SK-N-SH (cell line): ENCODE measurements around the gene RSU1. TPM values are rescaled to one million over a fixed set of nuclear protein-coding genes. Genes with fewer than 3 reads are reported as not detected.

Experiments used
- CTCF ChIA-PET: fragments of 300-600, 350-600 bp; formaldehyde crosslinking; extraction: SDS; loops from one replicate; lab custom pipeline; 2021; lab: Yijun Ruan, JAX
- POLR2A ChIA-PET: fragments of 350-600 bp; sonication (Branson Sonifier 250); formaldehyde crosslinking; extraction: SDS; loops from one replicate; lab custom pipeline; 2020; ENCODE audit warnings: antibody characterized with exemption, inconsistent platforms; lab: Yijun Ruan, JAX
- DNase-seq: peaks from one replicate; pipeline ENCODE4 v3.0.0; 2012
- H2AFZ ChIP-seq: fragments of 200-600 bp; sonication (generic); 2 replicates; pipeline ENCODE4 v1.8.1; 2016; ENCODE audit warnings: antibody characterized with exemption, mild to moderate bottlenecking, low read depth
- H3F3A ChIP-seq: fragments of 200-600 bp; sonication (generic); replicated peaks from 2 replicates; pipeline ENCODE3; 2016; ENCODE audit warnings: antibody characterized with exemption, mild to moderate bottlenecking; ENCODE audit not compliant: insufficient read depth
- H3K27ac ChIP-seq, 2 experiments: fragments of 200-500 bp in 1 of 2; fragments of 200-600 bp in 1 of 2; sonication (Bioruptor generic) in 1 of 2; sonication (generic), shearing (Covaris generic) in 1 of 2; 2 replicates each; pipeline versions ENCODE4 v1.5.1 to v1.6.1; 2014 to 2016; ENCODE audit warnings: low read depth in 2 of 2, inconsistent platforms in 1 of 2, low read length in 1 of 2, mild to moderate bottlenecking in 1 of 2, mixed read lengths in 1 of 2
- H3K27me3 ChIP-seq: fragments of 200-600 bp; sonication (generic), shearing (Covaris generic); 2 replicates; pipeline ENCODE4 v1.6.1; 2016; ENCODE audit warnings: mixed run types; ENCODE audit not compliant: insufficient read depth
- H3K36me3 ChIP-seq, 2 experiments: fragments of 200-500 bp in 1 of 2; fragments of 200-600 bp in 1 of 2; sonication (Bioruptor generic) in 1 of 2; sonication (generic) in 1 of 2; replicated peaks in 1 of 2; 2 replicates each; pipeline versions ENCODE3 to v1.5.1; 2014 to 2016; ENCODE audit warnings: low read length in 1 of 2, mild to moderate bottlenecking in 1 of 2; ENCODE audit not compliant: insufficient read depth in 2 of 2, control insufficient read depth in 1 of 2
- H3K4me1 ChIP-seq, 2 experiments: fragments of 200-500 bp in 1 of 2; fragments of 200-600 bp in 1 of 2; sonication (Bioruptor generic) in 1 of 2; sonication (generic), shearing (Covaris generic) in 1 of 2; 2 replicates each; pipeline versions ENCODE4 v1.5.1 to v1.6.1; 2014 to 2016; ENCODE audit warnings: low read depth in 1 of 2, low read length in 1 of 2, mixed run types in 1 of 2; ENCODE audit not compliant: insufficient read depth in 2 of 2, control insufficient read depth in 1 of 2
- H3K4me2 ChIP-seq: fragments of 200-600 bp; sonication (generic), shearing (Covaris generic); 2 replicates; pipeline ENCODE4 v1.6.1; 2017; ENCODE audit warnings: mixed run types
- H3K4me3 ChIP-seq, 2 experiments: fragments of 200-500 bp in 1 of 2; fragments of 200-600 bp in 1 of 2; sonication (Bioruptor generic) in 1 of 2; sonication (generic), shearing (Covaris generic) in 1 of 2; 2 replicates each; pipeline versions ENCODE4 v1.5.1 to v1.8.1; 2014 to 2016; ENCODE audit warnings: low read depth in 2 of 2, inconsistent platforms in 1 of 2, low read length in 1 of 2, mild to moderate bottlenecking in 1 of 2, mixed read lengths in 1 of 2, moderate library complexity in 1 of 2
- H3K79me2 ChIP-seq: fragments of 200-600 bp; sonication (generic); 2 replicates; pipeline ENCODE4 v1.8.1; 2017; ENCODE audit warnings: mild to moderate bottlenecking; ENCODE audit not compliant: insufficient read depth
- H3K9ac ChIP-seq: fragments of 200-600 bp; sonication (generic); 2 replicates; pipeline ENCODE4 v1.6.1; 2017; ENCODE audit warnings: mixed run types
- H3K9me2 ChIP-seq: fragments of 200-600 bp; sonication (generic); 2 replicates; pipeline ENCODE4 v1.6.1; 2017; ENCODE audit warnings: mixed run types
- H3K9me3 ChIP-seq: fragments of 200-600 bp; sonication (generic); 2 replicates; pipeline ENCODE4 v1.6.1; 2017; ENCODE audit warnings: mixed run types, mild to moderate bottlenecking, moderate library complexity
- H4K20me1 ChIP-seq: fragments of 200-600 bp; sonication (generic); 2 replicates; pipeline ENCODE4 v1.6.1; 2017; ENCODE audit warnings: mild to moderate bottlenecking, mixed run types; ENCODE audit not compliant: insufficient read depth
- CTCF ChIP-seq: fragments of 200-600 bp; sonication (generic); IDR thresholded peaks from 2 replicates; pipeline ENCODE4 v1.6.1; 2017; ENCODE audit warnings: antibody characterized with exemption, mild to moderate bottlenecking, moderate library complexity
- EP300 ChIP-seq, 2 experiments: IDR thresholded peaks; 2 replicates each; pipeline versions ENCODE4 v1.4.0 to v1.6.1; 2012; ENCODE audit warnings: borderline replicate concordance in 1 of 2, low read depth in 1 of 2, low read length in 1 of 2
- FOXJ3 ChIP-seq: sonication (generic); formaldehyde crosslinking; IDR thresholded peaks from 2 replicates; pipeline ENCODE4 v1.5.1; 2020; ENCODE audit warnings: mild to moderate bottlenecking, missing genetic modification reagents
- FOXM1 ChIP-seq: IDR thresholded peaks from 2 replicates; pipeline ENCODE4 v1.4.0; 2012; ENCODE audit warnings: low read depth, mild to moderate bottlenecking
- GABPA ChIP-seq: IDR thresholded peaks from 2 replicates; pipeline ENCODE4 v1.4.0; 2012; ENCODE audit warnings: low read depth, mild to moderate bottlenecking
- GATA2 ChIP-seq: sonication (generic); formaldehyde crosslinking; IDR thresholded peaks from 2 replicates; pipeline ENCODE4 v1.5.0; 2020; ENCODE audit warnings: mild to moderate bottlenecking, missing genetic modification reagents
- IRF3 ChIP-seq: fragments of 150-350 bp; IDR thresholded peaks from 2 replicates; pipeline ENCODE4 v1.6.1; 2016; ENCODE audit warnings: mild to moderate bottlenecking, low read depth, low read length
- JUND ChIP-seq: IDR thresholded peaks from 2 replicates; pipeline ENCODE4 v1.4.0; 2012
- MAX ChIP-seq: IDR thresholded peaks from 2 replicates; pipeline ENCODE4 v1.4.0; 2012; ENCODE audit warnings: low read depth
- MEF2A ChIP-seq: IDR thresholded peaks from 2 replicates; pipeline ENCODE4 v1.4.0; 2012; ENCODE audit warnings: low read depth, borderline replicate concordance
- PBX3 ChIP-seq: IDR thresholded peaks from 2 replicates; pipeline ENCODE4; 2012
- RAD21 ChIP-seq: IDR thresholded peaks from 2 replicates; pipeline ENCODE4 v1.6.1; 2012; ENCODE audit warnings: mild to moderate bottlenecking, low read length
- REST ChIP-seq: IDR thresholded peaks from 2 replicates; pipeline ENCODE4 v1.6.1; 2012; ENCODE audit warnings: mild to moderate bottlenecking, low read depth, low read length, moderate library complexity
- RFX5 ChIP-seq: IDR thresholded peaks from 2 replicates; pipeline ENCODE4 v1.6.1; 2012; ENCODE audit warnings: mild to moderate bottlenecking, improper control_type of control experiment, low read length
- SIN3A ChIP-seq: IDR thresholded peaks from 2 replicates; pipeline ENCODE4 v1.6.1; 2012; ENCODE audit warnings: low read depth, mild to moderate bottlenecking, low read length, moderate library complexity, borderline replicate concordance
- TAF1 ChIP-seq: IDR thresholded peaks from 2 replicates; pipeline ENCODE4 v1.6.1; 2012; ENCODE audit warnings: low read depth, mild to moderate bottlenecking, low read length, moderate library complexity, borderline replicate concordance
- YY1 ChIP-seq: IDR thresholded peaks from 2 replicates; pipeline ENCODE4 v1.4.0; 2012; ENCODE audit warnings: low read depth, mild to moderate bottlenecking
- WGBS: methylation state at CpG from one replicate; pipeline ENCODE4 v1.1.6; 2017; ENCODE audit warnings: low lambda C conversion rate; 5-methylcytosine and 5-hydroxymethylcytosine counted together
- polyA plus RNA-seq, 3 experiments: library from polyadenylated mRNA; depleted of rRNA; stranded (reverse); fragments of >200 nt; gene quantifications; 2 replicates each; pipeline ENCODE4 v1.2.3, GENCODE V29; 2012

The RSU1 gene
- polyA plus RNA-seq, 1 of the 3 experiments (the other 2 are of a cell fraction) = 59.8 TPM

- H4K20me1 ChIP-seq = 0 out of 2 replicates have a peak, but pooled peaks cover 3% of the 10 kb centered on the region
- H3K27me3 ChIP-seq = no peaks in the 10 kb centered on the region
- 67% methylated on average over 5 of the region's 5 CpGs for WGBS
- peaks cover 5% of the 10 kb centered on the region; the same call in 1 of the 2 replicates for H3K9me2 ChIP-seq
- no peak overlapping the region for H3K27ac ChIP-seq
- H3K9ac ChIP-seq = no peak overlapping the region
- H3K79me2 ChIP-seq = no peaks in the 10 kb centered on the region
- no peak overlapping the region for H2AFZ ChIP-seq
- no peak for DNase-seq
- no peak overlapping the region for H3K4me2 ChIP-seq
- H3K9me3 ChIP-seq = no peaks in the 10 kb centered on the region
- H3K4me3 ChIP-seq = no peak overlapping the region
- ChIA-PET CTCF (interaction anchor here (1.7 kb wide), 1 partner anchor 14 kb away, joined by 3 read pairs; no protein-coding TSS in a partner anchor), POLR2A (no interaction called here)
- no peaks in the 10 kb centered on the region for H3F3A ChIP-seq
- no peak for TF ChIP-seq IRF3
- TF ChIP-seq RAD21 = no peak
- TF ChIP-seq JUND = no peak
- TF ChIP-seq FOXM1 = no peak
- no peak for TF ChIP-seq GABPA
- no peak for TF ChIP-seq TAF1
- TF ChIP-seq EP300 (IDR thresholded peaks at IDR 0.05; ENCODE audit: borderline replicate concordance in 1 of 2, low read depth in 1 of 2, low read length in 1 of 2) = no peak
- TF ChIP-seq REST = no peak
- H3K4me1 ChIP-seq = peaks cover 0 to 4% of the 10 kb centered on the region in 2 experiments; a peak in 3 of 4 replicates
- H3K36me3 ChIP-seq = no peaks in the 10 kb centered on the region
Observed at GRCh38 chr10:16644146-16644545, 173.1 kb downstream of the RSU1 start.

GRCh38 chr10:16643502-16643901 lies 173.7 kb downstream of the RSU1 start:
- Histone ChIP-seq H3K4me1 (no peaks in the 10 kb centered on the region; a peak in 3 of 4 replicates), H3K27ac (no peak overlapping the region), H3K36me3 (no peaks in the 10 kb centered on the region), H3K79me2 (no peaks in the 10 kb centered on the region), H4K20me1 (0 out of 2 replicates have a peak, but pooled peaks cover 3% of the 10 kb centered on the region), H3K9me3 (no peaks in the 10 kb centered on the region), H2AFZ (no peak overlapping the region), H3K9me2 (peaks cover 5% of the 10 kb centered on the region; the same call in 1 of the 2 replicates), H3F3A (no peaks in the 10 kb centered on the region), H3K4me2 (no peak overlapping the region), H3K9ac (no peak overlapping the region), H3K27me3 (no peaks in the 10 kb centered on the region), H3K4me3 (no peak overlapping the region)
- WGBS = 96% methylated on average over 3 of the region's 3 CpGs
- CTCF ChIA-PET = interaction anchor here (0.6 to 1.7 kb wide), 2 partner anchors 8 to 13 kb away, joined by 3 read pairs; no protein-coding TSS in a partner anchor
- POLR2A ChIA-PET = no interaction called here
- no peak for DNase-seq
- TF ChIP-seq GATA2 (CRISPR knock-in tag) (no peak), FOXJ3 (CRISPR knock-in tag) (no peak), SIN3A (no peak), MEF2A (no peak), MAX (no peak), RFX5 (no peak), PBX3 (no peak), CTCF (no peak), YY1 (no peak), RAD21 (no peak)
